Putamen (tissue), 1 donor: ENCODE data around the gene SLC30A3.
A peak's percentile ranks its signal among the peaks of the same experiment; 100 is the strongest.

ENCODE experiments used
- DNase-seq: peaks from one replicate; pipeline ENCODE4 v3.0.0-alpha.2; 2016; ENCODE audit warnings: low spot score

SLC30A3 gene

DNA sequence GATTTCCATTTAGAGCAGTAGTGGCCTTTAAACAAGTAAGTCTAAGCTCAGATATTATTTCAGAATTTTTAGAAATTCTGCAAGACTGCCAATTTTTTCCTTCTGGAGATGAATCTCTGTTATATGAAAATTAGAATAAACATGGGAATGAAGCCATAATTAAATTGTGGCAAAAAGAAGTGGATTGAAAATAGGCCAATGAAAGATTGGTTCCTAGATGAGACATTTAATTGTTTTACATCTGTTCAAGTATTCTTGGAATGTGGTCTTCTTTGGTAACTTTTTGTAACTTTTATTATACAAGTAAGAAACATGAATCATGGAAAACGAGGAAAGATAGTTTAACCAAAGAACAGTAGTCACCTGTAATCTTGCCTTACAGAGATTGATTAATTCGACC, 35.3 kb downstream of the SLC30A3 start:
- no peak for DNase-seq

DNA sequence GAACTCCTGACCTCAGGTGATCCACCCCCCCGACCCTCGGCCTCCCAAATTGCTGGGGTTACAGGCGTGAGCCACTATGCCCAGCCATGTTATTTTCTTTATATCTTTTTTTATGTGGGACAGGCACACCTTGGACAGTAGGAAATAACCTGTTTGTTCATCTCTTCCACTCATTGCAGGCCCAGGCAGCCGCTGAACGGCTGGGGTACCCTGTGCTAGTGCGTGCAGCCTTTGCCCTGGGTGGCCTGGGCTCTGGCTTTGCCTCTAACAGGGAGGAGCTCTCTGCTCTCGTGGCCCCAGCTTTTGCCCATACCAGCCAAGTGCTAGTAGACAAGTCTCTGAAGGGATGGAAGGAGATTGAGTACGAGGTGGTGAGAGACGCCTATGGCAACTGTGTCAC, 37.3 kb downstream of the SLC30A3 start:
- DNase-seq, result no peak

DNA sequence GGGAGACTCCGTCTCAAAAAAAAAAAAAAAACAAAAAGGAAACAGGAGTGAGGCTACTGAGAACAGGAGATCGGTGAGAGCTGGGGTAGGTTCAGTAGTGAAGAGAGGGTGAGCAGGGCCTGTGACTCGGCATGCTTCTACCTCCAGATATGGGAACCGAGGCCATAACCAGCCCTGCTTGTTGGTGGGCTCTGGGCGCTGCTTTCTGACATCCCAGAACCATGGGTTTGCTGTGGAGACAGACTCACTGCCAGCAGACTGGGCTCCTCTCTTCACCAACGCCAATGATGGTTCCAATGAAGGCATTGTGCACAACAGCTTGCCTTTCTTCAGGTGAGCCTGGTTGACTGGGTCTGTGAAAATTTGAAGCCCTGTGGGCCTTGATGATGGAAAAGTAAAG, 39.4 kb downstream of the SLC30A3 start:
- no peak for DNase-seq

DNA sequence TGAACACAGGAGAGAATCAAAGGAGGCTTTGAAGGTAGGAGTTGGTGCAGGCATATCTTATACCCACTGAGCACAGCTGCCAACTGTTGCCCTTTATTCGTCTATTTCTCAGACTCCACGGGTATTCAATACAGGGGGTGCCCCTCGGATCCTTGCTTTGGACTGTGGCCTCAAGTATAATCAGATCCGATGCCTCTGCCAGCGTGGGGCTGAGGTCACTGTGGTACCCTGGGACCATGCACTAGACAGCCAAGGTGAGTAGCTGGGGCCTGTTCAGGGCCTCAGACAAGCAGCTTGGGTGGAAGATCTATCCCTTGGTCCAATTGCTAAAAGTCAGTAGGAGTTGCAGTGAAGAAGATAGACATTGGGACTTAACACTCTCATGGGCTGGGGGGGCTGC, 40.4 kb downstream of the SLC30A3 start:
- no peak for DNase-seq

DNA sequence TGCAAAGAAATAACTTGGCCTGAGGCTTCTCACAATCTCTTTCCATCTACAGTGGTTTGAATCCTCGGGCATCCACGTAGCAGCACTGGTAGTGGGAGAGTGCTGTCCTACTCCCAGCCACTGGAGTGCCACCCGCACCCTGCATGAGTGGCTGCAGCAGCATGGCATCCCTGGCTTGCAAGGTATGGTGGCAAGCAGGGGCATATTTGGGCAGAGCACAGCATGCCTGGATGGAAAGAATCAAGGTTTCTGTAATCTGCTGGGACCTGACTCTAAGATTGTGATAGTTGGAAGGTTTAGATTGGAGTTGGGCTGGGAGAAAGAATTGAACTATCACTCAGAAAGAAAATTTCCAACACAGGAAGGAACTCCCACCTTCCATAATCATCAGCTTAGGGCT, 41.7 kb downstream of the SLC30A3 start:
- no peak for DNase-seq

DNA sequence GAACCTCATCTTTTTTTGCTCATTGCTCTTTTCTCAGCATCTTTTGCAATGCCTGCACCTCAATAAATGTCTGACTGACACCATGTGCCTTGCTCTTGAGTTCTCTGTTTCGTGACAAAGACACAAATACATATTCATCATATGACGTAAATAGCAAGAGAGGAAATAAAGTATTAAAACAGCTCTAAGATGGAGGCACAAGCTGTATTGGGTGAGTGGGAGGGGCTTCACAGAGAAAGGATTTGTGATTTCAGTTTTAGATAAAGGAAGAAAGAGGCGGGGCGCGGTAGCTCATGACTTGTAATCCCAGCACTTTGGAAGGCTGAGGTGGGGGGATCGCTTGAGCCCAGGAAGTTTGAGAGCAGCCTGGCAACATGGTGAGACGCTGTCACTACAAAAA, 42.8 kb downstream of the SLC30A3 start:
- no peak for DNase-seq

DNA sequence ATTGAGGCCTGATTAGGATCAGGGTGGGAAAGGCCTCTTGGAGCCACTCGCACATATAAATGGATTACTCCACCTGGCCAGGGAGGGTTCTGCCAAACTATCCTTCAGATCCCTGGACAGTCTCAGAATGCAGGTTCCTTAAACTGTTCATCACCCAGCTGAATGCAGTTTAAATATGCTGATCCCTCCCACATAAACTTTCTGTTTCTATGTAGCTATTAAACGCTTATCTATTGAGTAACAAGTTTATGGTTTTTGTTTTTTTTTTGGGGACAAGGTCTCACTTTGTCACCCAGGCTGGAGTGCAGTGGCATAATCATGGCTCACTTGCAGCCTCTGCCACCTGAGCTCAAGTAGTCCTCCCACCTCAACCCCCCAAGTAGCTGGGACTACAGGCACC, 43.8 kb downstream of the SLC30A3 start:
- DNase-seq, result no peak

DNA sequence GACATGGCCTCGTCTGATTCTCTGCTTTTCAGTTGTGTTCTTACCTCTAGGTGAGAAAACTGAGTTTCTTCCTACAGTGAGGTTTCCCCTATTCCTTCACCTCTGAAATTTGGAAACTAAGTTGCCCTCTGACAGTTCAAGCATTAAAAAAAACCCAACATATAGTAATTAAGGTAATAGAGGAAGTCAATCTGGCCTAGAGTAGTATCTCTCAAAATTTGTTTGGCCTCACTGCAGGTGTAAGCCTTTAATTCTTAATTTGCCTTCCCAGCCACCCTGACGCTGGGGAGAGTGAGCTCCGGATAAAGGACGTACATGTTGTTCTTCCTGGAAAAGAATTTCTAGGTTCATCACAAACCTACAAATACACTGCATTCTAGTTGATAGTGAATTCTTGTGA, 44.2 kb downstream of the SLC30A3 start:
- no peak for DNase-seq

DNA sequence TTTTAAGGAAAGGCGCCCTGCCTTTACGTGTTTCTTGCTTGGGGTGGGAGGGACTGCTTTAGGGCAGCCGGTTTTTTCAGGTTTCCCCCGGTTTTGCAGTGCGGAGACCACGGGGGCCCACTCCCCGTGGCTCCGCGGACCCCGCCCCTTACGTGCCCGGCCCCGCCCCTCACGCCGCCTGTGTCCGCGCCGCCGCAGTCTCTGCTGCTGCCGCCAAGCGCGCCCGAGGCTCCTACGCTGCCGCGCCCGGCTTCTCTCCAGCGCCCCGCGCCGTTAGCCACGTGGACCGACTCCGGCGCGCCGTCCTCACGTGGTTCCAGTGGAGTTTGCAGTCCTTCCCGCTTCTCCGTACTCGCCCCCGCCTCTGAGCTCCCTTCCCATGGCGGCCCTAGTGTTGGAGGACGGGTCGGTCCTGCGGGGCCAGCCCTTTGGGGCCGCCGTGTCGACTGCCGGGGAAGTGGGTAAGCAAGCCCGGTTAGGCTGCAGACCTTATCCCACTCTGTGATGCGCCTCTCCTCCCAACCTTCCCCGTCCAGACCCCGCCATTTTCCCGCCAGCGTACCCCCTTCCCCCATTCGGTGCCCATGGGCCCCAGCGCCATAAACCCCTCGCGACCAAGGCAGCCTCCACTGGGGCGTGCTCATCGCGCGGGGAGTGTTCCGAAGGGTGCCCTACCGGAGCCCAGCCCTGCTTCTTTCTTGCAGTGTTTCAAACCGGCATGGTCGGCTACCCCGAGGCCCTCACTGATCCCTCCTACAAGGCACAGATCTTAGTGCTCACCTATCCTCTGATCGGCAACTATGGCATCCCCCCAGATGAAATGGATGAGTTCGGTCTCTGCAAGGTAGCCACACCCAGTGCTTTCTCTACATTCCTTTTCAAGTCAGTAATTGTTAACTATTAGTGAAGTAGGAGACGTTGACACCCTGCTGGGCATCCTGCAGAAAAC, 45.4 kb downstream of the SLC30A3 start, which contains the start of gene CAD:
TSS of gene CAD (plus strand) at position 197 of the 949 bp plus-strand sequence. CDS start at position 380, 183 bp downstream.
- peak; percentile 85 for DNase-seq

DNA sequence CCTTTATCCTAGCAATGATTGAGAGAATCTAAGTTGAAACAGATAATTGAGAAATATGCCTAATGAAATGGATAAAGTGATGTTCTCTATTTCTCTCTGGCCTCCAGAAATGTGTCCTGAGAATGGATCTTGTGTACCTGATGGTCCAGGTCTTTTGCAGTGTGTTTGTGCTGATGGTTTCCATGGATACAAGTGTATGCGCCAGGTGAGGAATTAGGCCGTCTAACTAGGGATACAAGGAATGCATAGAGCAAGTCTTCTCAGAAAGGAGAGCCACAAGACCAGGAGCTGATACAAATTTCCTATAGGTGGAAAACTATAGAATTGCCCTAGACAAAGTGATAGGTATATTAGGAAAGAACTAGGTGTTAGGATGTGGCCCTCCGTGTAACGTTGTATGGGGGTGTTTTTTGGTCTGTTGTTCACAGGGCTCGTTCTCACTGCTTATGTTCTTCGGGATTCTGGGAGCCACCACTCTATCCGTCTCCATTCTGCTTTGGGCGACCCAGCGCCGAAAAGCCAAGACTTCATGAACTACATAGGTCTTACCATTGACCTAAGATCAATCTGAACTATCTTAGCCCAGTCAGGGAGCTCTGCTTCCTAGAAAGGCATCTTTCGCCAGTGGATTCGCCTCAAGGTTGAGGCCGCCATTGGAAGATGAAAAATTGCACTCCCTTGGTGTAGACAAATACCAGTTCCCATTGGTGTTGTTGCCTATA, 46.3 kb downstream of the SLC30A3 start:
- DNase-seq, result no peak

DNA sequence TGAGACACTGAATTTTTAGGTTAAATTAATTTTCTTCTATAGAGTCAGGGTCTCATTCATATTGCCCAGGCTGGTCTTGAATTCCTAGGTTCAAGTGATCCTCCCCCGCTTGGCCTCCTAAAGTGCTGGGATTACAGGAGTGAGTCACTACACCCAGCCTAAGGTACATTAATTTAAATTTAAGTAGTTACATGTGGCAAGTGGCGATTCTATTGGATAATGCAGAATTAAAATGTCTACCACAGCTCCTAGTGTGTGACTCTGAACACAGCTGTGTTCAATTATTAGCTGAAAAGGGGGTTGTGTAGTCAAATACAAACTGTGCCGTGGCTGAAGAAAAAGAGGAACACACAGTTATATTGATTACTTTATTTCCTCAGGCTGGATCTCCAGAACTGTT, 47.9 kb downstream of the SLC30A3 start:
- no peak for DNase-seq

DNA sequence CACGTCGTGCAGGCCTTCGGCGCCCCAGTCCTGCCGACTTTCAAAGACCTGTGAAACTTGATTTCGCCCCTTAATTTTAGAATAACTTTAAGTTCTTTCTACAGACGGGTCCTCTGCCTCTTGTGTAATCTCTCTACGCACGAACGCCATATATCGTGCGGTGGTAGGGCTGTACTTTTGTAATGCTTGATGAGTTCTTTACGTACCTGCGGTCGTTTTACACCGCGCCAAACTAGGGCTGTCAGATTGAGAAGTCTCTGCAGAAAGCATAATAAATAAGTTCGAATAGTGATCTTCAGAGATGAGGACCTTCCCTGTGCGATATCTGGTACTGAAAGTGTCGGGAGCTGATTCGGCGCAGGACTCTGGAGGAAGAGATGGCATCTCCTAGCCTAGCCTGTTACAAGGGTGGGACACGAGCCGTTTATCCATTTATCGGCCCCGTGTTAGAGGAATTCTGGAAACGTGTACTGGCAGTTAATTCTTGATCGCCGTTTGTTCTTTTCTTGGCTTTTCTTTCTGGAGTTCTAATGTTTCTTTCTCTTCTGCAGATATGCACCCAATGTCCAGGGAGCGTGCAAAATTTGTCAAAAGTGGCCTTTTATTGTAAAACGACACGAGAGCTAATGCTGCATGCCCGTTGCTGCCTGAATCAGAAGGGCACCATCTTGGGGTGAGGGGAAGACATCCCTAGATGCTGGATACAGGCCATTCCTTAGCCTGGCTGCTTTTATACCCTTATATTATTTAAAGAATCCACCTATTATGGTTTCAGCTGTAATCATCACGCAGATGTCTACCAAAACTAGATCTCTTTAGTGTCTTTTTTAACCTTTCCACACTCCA, 50.0 kb downstream of the SLC30A3 start:
- no peak for DNase-seq

DNA sequence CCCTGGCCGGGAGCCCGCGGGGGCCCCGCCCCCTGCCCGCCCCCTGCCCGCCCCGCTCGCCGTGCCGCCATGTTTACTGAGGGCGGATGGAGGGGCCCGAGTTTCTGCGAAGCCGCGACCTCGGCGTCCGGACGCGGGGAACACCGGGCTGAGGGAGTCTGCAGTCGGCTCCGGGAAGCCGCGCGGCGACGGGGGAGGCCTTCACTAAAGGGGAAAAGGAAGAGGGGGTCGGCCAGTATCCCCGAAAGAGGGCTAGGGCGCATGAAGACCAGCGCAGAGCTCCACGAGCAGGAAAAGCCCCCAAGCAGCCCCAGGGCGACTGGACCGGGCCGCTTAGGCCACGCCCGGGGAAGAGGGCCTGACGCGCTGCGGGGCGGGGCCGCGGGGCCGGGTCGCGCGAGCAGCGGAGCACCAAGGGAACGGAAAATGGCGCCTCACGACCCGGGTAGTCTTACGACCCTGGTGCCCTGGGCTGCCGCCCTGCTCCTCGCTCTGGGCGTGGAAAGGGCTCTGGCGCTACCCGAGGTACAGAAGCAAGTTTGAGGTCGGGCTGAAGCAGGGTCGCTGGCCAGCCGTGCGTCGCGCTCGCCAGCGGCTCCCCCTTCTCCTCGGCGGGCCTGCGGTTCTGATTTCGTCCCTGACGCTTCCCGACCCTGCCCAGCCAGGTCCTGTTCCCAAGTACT, 50.8 kb downstream of the SLC30A3 start, which contains the start of the genes ATRAID and SLC5A6:
TSS of gene ATRAID (plus strand) at position 99 of the 683 bp plus-strand sequence. CDS start at position 427, 328 bp downstream.
TSS of gene SLC5A6 (minus strand) at position 326 of the 683 bp plus-strand sequence. CDS start 4,618 bp downstream, outside the sequence.
- peak; percentile 91 for DNase-seq

DNA sequence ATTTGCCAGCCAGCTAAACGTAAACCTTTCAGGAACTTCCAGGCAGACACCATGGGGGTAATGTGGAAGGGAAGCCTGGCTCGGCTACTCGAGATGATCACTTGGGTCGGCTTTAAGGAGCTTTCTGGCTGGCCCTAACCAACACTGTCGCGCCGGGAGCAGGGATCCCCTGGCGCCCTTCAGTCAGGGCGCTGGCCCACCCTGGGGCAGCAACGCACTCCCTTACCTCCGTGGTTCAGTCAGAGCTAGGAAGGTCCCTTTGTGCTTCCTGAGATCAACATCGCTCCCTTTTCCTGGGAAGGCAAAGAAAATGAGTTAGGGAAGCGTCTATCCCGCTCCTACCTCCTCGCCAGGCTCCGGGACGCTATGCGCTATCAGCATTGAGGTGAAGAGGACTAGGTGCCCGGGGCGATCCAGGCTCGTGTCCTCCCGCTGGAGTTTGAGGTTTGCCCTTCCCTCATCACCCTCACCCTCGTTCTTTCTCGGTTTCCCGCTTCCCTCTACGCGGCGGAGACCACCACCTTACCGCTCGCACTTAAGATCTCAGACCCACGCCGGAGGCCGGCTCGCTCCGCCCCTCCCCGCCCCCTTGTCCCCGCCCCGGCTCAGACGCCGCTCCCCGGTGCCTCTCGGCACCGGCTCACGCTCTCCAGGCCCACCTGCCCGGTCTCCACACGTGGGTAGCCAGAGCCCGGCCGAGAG, 51.5 kb downstream of the SLC30A3 start:
- no peak for DNase-seq

DNA sequence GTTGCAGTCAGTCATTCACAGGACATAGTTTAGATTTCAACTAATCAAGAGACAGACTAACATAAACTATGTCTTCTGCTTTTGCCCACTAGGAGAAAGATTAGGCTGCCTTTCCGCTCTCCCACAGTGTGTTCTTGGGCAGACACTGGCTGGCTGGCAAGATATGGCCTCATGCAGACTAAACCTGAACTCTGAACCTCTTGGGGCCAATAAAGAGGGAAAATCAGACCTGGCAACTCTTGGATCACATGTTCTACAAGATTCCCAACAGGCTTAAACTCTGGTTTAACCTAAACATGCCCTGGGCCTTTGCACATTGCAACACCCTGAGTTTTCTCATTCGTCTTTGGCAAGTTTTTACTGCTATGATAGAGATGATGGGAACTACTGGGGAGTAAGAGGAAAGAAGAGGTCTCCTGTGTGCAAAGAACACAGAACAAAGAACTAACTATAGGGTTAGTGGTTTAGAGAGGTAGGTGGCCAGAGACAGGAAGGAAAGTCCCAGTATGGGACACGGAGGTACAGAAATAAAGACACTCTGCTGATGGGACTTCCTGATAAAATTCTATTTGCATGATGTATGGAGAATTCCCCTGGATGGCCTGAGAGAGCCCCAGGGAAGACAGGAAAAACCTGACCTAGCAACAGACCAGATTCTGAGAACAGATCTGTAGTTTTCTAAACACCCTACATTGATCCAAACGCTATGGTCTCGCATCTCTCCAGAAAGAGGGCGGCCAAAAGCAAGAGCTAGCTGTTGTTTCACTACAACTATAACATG, 53.0 kb downstream of the SLC30A3 start:
- no peak for DNase-seq

DNA sequence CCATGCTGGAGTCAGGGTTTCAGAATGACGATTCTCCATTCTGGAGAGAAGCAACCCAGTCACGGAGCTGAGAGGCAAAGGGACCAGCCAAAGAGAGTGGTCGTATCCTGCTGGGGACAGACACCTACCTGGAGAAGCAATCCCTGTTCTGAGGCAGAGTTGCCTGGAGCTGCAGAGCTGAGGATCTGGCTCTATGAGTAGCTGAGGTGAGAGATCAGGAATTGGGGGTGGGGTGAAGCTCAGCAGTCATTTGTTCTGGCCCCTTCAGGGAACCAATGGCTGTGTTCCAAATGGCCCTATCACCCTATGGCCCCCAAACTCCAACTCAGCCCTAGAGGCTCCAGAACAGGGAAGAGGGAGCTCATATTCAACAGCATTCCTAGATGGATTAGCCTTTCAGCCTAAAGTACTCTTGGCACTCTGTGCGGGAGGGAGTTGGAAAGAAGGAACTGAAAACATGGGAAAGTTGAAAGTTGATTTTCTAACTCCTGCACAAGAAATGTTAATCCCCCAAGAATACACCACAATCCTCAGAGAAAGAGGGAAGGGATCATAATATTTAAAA, 54.3 kb downstream of the SLC30A3 start:
- DNase-seq, result no peak

DNA sequence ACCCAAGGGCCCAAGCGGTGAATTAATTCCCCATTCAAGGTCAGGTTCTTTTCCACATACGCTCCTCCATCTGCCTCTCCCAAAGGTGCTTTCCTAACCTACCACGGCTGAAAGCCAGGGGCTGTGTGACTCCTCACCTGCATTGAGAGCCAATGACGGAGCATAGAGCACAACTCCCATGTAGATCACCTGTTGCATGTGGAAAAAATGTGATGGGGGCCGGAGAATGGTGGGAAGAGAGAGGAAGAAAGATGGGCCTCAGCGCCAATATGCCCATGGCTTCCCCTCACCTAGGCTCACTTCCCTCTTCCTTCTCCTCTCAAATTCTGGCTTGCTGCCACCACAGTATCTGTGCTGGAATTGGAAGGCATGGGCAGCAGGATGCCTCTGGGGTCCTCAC, 56.5 kb downstream of the SLC30A3 start:
- no peak for DNase-seq

DNA sequence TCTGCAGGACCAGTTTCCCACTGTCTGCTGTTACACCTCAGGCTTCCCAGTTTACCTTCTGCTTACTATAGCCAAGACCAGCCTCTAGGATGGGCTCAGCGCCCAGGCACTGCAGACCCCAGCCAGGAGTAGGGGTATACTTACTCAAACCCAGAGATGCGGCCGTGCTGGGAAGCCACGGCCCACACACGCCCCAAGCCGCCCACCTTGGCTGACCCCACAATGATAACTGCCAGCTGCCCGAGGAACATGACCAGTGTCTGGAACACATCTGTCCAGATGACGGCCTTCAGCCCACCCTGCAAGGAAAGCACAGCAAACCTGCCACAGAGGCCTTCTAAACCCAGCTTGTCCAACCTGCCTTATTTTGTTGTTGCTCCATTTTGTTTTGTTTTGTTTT, 57.6 kb downstream of the SLC30A3 start:
- DNase-seq, result no peak

DNA sequence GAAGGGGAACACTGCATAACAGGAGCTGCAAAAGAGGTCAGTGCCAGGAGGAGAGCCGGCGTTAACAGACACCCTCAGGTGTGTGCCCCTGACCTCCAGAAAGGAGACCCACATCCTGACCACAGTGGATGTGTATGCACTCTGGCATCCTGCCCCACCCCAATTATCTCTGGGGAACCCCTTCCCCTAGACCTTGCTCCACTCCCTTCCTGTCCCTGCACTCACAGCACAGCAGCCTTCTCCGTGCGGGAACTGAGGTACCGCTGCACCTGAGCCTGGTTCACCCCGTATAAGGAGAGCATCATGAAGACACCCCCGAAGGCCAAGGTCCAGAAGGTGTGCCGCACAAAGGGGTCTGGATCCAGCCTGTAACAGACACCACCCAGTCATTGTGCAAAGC, 58.3 kb downstream of the SLC30A3 start:
- DNase-seq, result no peak

DNA sequence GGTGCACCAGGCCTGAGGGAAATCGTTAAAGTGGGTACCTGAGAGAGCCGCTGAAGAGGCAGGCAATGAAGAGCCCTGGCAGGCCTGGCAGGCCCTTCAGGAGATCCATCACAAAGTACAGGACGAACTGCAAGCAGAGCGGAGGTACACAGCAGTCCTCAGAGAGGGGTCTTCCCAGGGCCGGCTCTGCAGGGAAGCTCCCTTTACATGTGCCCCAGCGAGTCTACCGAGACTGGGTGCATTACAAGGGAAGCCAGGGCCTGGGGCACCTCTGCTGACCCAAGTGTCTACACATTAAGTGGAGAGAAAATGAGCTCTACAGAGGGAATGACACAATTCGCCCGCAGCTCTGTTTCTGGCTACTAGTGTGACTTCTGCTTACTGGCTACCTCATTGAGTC, 59.1 kb downstream of the SLC30A3 start:
- no peak for DNase-seq
